ENCODE measurements around the gene CASP12. TPM values are rescaled to one million over a fixed set of nuclear protein-coding genes. Genes with fewer than 3 reads are reported as not detected.

CASP12 gene
- total RNA-seq, 2 donors from 2014 or later: 2.9 TPM; not detected in 1

DNA sequence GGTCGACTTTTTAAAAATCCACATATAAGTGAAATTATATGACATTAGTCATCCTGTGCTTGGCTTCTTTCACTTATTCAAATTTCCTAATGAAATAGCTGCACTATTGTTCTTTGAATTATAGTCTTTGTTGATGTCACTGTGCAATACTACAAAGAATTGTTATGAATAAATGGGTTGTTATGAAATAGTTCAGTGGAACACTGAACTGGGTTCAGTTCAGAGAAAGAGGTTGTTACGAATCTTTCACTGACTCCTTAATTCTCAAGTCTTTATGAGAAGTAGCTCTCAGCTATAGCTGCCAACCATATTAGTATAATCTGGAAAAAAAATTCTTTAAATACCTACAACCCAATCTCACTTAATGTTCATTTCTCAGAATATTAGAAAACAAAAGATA, 42.3 kb downstream of the CASP12 start:
- Histone ChIP-seq H3K4me3 (no peak overlapping the region), H3K4me1 (no peaks in the 10 kb centered on the region), H3K27ac (no peak overlapping the region), H3K36me3 (no peaks in the 10 kb centered on the region), H3K27me3 (no peaks in the 10 kb centered on the region), H3K9me3 (no peaks in the 10 kb centered on the region)
- TF ChIP-seq, protein P1, sequence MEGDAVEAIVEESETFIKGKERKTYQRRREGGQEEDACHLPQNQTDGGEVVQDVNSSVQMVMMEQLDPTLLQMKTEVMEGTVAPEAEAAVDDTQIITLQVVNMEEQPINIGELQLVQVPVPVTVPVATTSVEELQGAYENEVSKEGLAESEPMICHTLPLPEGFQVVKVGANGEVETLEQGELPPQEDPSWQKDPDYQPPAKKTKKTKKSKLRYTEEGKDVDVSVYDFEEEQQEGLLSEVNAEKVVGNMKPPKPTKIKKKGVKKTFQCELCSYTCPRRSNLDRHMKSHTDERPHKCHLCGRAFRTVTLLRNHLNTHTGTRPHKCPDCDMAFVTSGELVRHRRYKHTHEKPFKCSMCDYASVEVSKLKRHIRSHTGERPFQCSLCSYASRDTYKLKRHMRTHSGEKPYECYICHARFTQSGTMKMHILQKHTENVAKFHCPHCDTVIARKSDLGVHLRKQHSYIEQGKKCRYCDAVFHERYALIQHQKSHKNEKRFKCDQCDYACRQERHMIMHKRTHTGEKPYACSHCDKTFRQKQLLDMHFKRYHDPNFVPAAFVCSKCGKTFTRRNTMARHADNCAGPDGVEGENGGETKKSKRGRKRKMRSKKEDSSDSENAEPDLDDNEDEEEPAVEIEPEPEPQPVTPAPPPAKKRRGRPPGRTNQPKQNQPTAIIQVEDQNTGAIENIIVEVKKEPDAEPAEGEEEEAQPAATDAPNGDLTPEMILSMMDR (IDR thresholded peaks at IDR 0.05): no peak
- DNase-seq (ENCODE audit: low spot score): no peak

DNA sequence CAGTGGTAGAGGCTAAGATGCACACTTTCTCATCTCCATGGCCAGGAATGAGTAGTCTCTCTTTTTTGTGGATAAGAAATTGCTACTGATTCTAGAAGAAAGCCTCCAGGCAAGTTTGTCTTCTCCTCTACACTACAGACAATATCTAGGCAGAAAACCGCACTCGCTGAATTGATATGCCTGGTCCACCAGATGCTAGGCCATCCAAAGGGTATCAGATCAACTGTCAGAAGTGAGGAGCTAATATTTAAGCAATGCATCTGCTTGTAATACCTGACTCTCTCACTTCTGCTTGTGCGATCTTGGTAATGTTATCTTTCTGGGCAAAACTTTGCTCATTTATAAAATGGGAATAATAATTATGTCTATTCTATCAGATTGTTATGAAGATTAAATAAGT, 45.0 kb downstream of the CASP12 start:
- DNase-seq (ENCODE audit: low spot score): no peak
- Histone ChIP-seq H3K9me3 (no peaks in the 10 kb centered on the region), H3K27ac (no peak overlapping the region), H3K4me3 (no peak overlapping the region), H3K36me3 (no peaks in the 10 kb centered on the region), H3K4me1 (no peaks in the 10 kb centered on the region), H3K27me3 (no peaks in the 10 kb centered on the region)
- TF ChIP-seq, protein P1 (IDR thresholded peaks at IDR 0.05): no peak

DNA sequence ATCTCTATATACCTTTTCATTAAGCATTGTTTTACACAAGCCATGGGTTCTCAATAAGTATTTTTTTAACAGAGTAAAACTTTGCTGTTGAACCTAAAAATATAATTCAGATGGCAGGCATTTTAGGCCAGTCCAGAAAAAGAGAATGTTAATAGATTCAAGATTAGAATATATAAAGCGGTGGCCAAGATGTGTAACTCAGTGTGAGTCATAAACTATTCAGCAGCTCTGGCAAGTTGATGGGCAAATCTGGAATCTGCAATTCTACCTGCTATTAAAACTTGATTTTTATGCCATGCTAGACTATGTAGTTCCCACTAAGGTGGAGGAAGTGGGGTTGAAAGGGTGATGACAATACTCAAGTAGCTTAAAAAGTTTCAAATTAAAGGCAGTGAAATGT, 45.4 kb downstream of the CASP12 start:
- H3K4me3 ChIP-seq: no peak overlapping the region
- no peaks in the 10 kb centered on the region for H3K27me3 ChIP-seq
- H3K9me3 ChIP-seq: no peaks in the 10 kb centered on the region
- no peaks in the 10 kb centered on the region for H3K4me1 ChIP-seq
- no peak for DNase-seq (ENCODE audit: low spot score)
- TF ChIP-seq, protein P1 (IDR thresholded peaks at IDR 0.05): no peak
- H3K36me3 ChIP-seq: no peaks in the 10 kb centered on the region
- H3K27ac ChIP-seq: no peak overlapping the region

DNA sequence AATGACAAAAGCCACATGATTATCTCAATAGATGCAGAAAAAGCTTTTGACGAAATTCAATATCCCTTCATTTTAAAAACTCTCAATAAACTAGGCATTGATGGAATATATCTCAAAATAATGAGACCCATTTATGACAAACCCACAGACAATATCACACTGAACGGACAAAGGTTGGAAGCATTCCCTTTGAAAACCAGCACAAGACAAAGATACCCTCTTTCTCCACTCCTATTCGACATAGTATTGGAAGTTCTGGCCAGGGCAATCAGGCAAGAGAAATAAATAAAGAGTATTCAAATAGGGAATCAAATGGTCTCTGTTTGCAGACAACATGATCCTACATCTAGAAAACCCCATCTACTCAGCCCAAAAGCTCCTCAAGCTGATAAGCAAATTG, 52.0 kb downstream of the CASP12 start:
- TF ChIP-seq, protein P1 (IDR thresholded peaks at IDR 0.05): no peak
- Histone ChIP-seq H3K27ac (no peak overlapping the region), H3K4me1 (no peaks in the 10 kb centered on the region), H3K36me3 (no peaks in the 10 kb centered on the region), H3K4me3 (no peak overlapping the region), H3K27me3 (no peaks in the 10 kb centered on the region), H3K9me3 (no peaks in the 10 kb centered on the region)
- no peak for DNase-seq (ENCODE audit: low spot score)

DNA sequence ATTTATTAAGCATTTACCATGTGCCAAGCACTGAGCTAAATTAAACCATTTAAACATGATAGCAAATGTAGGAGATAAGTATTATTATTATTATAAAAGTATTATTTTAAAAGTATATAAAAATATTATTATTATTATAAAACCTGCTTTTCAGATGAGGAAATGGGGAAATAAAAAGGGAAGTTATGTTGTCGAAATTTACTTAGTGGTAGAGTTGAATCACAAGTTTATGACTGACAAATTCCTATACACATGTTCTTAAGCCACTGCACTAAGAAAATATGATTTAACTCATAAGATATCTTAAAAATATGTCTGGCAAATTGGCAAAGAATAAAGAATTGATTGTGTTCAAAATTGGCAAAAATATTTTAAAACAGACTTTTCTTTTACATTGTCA, 53.8 kb downstream of the CASP12 start:
- H3K27ac ChIP-seq: no peak overlapping the region
- H3K36me3 ChIP-seq: no peaks in the 10 kb centered on the region
- no peak overlapping the region for H3K4me3 ChIP-seq
- H3K9me3 ChIP-seq: peaks cover 0 to under 1% of the 10 kb centered on the region in 2 donors
- H3K4me1 ChIP-seq: no peaks in the 10 kb centered on the region
- TF ChIP-seq, protein P1 (IDR thresholded peaks at IDR 0.05): no peak
- no peak for DNase-seq (ENCODE audit: low spot score)
- H3K27me3 ChIP-seq: no peaks in the 10 kb centered on the region

DNA sequence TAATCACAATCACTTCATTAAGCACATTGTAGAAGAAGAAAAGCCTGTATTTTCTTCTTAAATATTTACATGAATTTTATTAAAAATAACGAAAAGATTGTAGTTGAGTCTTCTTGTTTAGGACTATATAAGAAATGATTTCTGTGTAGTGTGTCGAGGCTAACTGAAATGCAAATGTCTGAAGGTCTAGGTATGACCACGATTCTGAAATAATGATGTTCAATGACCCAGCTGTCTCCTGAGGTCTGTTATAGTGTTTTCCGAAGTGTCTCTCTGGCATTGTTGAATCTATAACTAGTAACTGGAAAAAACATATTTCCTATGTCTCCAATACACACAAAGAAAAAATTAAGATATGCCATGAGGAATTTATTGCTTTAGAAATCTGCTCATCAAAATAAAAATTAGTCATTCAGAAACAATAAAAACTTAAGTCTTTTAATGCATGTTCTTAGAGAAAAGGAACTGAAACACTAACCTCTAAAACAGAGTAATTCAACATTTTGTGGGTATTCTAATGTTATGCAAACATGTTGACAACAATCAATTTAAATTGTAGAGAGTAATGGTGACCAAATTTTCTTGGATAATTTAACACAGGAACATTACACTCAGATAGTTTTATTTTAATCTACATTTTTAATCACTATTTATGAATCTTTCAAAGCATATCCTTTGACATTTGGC, 55.0 kb downstream of the CASP12 start:
- no peak overlapping the region for H3K27ac ChIP-seq
- peaks cover 0 to 10% of the 10 kb centered on the region in 2 donors for H3K9me3 ChIP-seq
- no peaks in the 10 kb centered on the region for H3K36me3 ChIP-seq
- no peaks in the 10 kb centered on the region for H3K27me3 ChIP-seq
- H3K4me3 ChIP-seq: no peak overlapping the region
- no peak for DNase-seq (ENCODE audit: low spot score)
- TF ChIP-seq, protein P1 (IDR thresholded peaks at IDR 0.05): no peak
- no peaks in the 10 kb centered on the region for H3K4me1 ChIP-seq
